Measurements from ENCODE around the gene PRSS38.

PRSS38 gene

DNA sequence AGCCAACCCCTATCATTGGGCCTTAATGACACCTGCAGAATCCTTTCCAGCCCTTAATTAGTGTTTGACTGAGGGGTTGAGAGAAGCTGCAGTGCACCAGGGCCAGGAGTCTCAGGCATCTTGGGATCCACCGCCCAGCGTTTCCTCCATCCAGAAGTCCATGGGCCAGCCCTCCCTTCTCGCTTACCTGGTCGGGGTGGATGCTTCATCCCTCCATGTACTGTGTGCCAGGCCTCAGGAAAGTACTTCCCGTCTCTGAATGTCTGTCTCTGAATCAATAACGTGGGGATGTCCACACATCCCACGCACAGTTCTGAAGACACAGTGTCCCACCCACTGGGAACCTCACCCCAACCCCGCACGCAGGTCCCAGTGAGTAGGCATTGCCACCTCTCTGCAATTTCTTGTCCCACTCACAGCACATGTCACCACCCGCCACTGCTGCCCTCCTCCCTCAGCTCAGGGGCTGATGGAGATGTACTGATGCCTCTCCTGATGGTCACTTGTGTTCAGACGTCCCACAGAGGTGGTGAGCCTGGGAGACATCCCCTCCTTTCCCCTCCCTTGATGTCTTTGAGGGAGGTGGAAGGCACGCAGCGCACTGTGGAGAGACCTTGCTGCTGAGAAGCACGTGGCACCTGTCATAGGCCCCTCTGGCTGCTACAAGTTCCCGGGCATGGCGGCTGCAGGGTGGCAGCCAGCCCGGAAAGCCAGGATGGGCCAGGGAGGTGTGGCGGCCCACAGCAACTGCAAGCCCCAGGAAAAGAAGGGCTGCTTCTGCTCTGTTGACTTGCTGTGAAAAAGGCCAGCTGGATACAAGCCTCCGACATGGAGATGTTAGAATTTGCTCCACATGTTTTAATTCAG, 29.4 kb upstream of the PRSS38 start:
- Histone ChIP-seq H3K4me3 (ENCODE audit: low read depth, low read length) (no peak overlapping the region), H3K4me2 (ENCODE audit: low read length) (no peak overlapping the region), H3K9me3 (ENCODE audit: control insufficient read depth, low read length) (no peaks in the 10 kb centered on the region), H3K9ac (no peak overlapping the region), H2AFZ (peak overlapping the region; percentile 93), H3K79me2 (no peaks in the 10 kb centered on the region), H3K4me1 (peaks cover 2% of the 10 kb centered on the region), H3K27ac (no peak overlapping the region), H3K36me3 (ENCODE audit: control insufficient read depth, insufficient read depth, low read length) (no peaks in the 10 kb centered on the region), H3K27me3 (ENCODE audit: control insufficient read depth, insufficient read depth, low read length) (no peaks in the 10 kb centered on the region)
- TF ChIP-seq, protein P1, sequence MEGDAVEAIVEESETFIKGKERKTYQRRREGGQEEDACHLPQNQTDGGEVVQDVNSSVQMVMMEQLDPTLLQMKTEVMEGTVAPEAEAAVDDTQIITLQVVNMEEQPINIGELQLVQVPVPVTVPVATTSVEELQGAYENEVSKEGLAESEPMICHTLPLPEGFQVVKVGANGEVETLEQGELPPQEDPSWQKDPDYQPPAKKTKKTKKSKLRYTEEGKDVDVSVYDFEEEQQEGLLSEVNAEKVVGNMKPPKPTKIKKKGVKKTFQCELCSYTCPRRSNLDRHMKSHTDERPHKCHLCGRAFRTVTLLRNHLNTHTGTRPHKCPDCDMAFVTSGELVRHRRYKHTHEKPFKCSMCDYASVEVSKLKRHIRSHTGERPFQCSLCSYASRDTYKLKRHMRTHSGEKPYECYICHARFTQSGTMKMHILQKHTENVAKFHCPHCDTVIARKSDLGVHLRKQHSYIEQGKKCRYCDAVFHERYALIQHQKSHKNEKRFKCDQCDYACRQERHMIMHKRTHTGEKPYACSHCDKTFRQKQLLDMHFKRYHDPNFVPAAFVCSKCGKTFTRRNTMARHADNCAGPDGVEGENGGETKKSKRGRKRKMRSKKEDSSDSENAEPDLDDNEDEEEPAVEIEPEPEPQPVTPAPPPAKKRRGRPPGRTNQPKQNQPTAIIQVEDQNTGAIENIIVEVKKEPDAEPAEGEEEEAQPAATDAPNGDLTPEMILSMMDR (IDR thresholded peaks at IDR 0.05): no peak

DNA sequence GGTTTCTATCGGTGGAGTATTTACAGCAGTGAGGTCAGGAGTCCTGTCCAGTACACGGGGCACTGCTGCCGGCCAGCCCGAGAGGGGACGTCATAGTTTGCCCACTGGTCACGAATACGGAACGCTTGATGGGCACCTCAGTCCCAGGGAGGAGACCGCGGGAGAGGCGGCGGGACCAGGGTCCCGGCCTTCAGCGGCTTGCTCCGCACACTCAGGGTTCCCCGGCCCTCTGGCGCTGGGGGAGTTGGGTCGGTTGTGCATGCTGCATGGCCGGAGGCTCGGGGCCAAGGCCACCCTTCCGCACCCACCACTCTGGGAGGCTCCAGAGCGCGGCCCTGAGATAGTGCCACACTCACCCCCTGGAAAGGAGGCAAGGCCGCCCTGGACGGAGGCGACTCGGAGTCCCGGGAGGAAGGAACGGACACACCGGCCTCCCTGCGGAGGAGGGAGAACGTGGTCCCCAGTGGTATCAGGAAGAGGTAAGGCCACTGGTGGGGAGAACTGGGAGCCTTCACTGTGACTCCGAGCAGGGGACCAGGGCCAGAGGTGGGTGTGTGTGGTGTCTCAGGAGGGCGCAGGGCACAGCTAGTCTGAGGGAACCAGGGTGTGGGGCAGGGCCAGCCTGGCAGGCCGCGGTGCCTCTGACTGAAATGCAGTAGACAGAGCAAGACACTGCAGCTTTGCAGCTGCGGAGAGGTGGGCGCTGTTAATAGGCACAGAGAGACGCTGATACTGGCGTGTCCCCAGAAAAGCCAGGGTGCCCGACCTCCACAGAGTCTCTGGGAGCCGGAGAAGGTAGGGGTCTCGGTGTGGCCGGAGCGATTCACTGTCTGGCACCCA, 28.6 kb upstream of the PRSS38 start:
- Histone ChIP-seq H3K9me3 (ENCODE audit: control insufficient read depth, low read length) (no peaks in the 10 kb centered on the region), H3K4me1 (peaks cover 2% of the 10 kb centered on the region), H3K36me3 (ENCODE audit: control insufficient read depth, insufficient read depth, low read length) (no peaks in the 10 kb centered on the region), H3K27me3 (ENCODE audit: control insufficient read depth, insufficient read depth, low read length) (no peaks in the 10 kb centered on the region), H2AFZ (peak overlapping the region; percentile 93), H3K27ac (peak overlapping the region; percentile 65), H3K79me2 (no peaks in the 10 kb centered on the region), H3K4me2 (ENCODE audit: low read length) (peak overlapping the region; percentile 78), H3K9ac (no peak overlapping the region), H3K4me3 (ENCODE audit: low read depth, low read length) (peak overlapping the region; percentile 48)
- TF ChIP-seq, protein P1 (IDR thresholded peaks at IDR 0.05): no peak

DNA sequence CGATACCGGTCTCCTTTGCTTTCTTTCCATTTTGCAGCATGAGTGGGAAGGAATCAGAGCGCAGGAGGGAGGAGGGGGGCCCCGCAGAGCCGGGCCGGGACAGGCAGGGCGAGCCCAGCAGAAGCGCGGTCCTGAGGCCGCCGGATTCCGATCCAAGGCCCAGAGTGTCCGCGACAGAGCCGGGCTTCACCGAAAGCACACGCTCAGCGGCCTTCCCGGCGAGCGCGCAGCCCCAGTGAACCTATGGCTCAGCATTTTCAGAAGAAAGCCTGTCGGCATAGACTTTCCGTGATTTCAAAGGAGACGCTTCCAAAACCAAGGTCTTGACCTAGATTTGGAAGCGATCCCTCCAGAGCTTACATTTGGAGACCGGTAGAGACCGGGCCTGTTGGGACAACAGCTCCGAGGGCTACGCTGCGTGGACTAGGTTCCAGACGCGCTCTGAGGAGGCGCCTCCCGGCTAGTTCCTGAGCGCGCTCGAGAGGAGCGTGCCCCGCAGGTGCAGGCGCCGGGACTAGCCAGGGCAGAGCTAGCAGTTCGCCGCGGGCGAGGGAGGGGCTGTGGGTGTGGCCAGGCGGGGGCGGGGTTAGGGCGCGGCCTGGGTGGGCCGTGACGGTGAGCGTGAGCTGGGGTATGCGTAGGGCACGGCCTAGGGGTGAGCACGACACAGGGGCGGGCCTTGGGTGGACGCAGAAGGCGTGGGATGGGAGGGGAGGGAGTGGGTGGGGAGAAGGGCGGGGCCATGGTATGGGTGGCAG, 27.8 kb upstream of the PRSS38 start:
- Histone ChIP-seq H3K4me1 (peaks cover 2% of the 10 kb centered on the region), H3K4me3 (ENCODE audit: low read depth, low read length) (peak overlapping the region; percentile 48), H3K27ac (peak overlapping the region; percentile 65), H3K4me2 (ENCODE audit: low read length) (peak overlapping the region; percentile 78), H2AFZ (peak overlapping the region; percentile 93), H3K79me2 (no peaks in the 10 kb centered on the region), H3K27me3 (ENCODE audit: control insufficient read depth, insufficient read depth, low read length) (no peaks in the 10 kb centered on the region), H3K9ac (no peak overlapping the region), H3K36me3 (ENCODE audit: control insufficient read depth, insufficient read depth, low read length) (no peaks in the 10 kb centered on the region), H3K9me3 (ENCODE audit: control insufficient read depth, low read length) (no peaks in the 10 kb centered on the region)
- TF ChIP-seq, protein P1 (IDR thresholded peaks at IDR 0.05): no peak

DNA sequence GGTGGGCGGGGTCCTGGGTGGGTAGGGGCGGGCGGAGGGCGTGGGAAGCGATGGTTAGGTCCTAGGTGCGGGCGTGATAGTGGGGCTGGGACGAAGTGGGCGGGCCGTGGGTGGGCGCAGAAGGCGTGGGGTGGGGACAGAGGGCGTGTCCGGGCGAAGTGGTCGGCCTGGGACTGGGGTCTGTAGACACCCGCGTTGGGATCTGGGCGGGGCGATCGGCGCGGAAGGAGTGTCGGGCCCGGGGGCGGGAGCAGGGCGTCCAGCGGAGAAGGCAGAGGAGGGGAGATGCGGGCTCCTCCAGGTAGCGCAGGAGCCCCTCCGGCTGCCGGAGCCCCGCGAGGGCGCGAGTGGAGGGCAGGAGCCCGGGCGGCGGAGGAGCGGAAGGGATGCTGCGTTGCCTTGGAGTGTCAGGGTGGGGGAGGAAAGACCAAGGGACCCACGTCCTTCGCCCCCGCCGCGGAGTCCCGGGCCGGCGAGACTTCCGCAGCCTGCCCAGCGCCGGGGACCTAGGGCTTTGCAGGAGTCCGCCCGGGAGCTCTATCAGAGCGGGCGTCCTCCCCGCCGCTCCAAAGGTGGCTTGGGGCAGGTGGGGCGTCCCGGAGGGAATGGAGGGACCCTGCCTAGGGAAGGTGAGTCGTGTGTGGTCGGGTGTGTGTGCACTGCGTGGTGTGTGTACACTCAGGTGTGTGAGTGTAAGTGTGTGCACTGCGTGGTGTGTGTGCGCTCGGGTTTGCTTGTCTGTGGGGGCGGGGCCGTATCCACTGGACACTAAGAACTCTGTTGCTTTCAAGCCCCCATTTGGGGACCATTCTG, 27.0 kb upstream of the PRSS38 start:
- TF ChIP-seq, protein P1 (IDR thresholded peaks at IDR 0.05): no peak
- no peaks in the 10 kb centered on the region for H3K36me3 ChIP-seq (ENCODE audit: control insufficient read depth, insufficient read depth, low read length)
- peaks cover 2% of the 10 kb centered on the region for H3K4me1 ChIP-seq
- H3K79me2 ChIP-seq: no peaks in the 10 kb centered on the region
- H3K4me2 ChIP-seq (ENCODE audit: low read length): peak overlapping the region; percentile 63
- H3K9me3 ChIP-seq (ENCODE audit: control insufficient read depth, low read length): no peaks in the 10 kb centered on the region
- no peaks in the 10 kb centered on the region for H3K27me3 ChIP-seq (ENCODE audit: control insufficient read depth, insufficient read depth, low read length)
- H3K9ac ChIP-seq: no peak overlapping the region
- peak overlapping the region; percentile 6 for H3K27ac ChIP-seq
- H3K4me3 ChIP-seq (ENCODE audit: low read depth, low read length): peak overlapping the region; percentile 45
- peak overlapping the region; percentile 78 for H2AFZ ChIP-seq
